Sigmoid colon (tissue), 4 donors: Measurements from ENCODE around the gene KLHL22.
A peak's percentile ranks its signal among the peaks of the same experiment; 100 is the strongest.

ENCODE experiments used
- CTCF ChIP-seq, 4 experiments: fragments of 450-650 bp in 3 of 4; fragments of 200-600 bp in 1 of 4; IDR thresholded peaks; one replicate each; pipeline ENCODE4 v1.5.1; 2016 to 2019; ENCODE audit warnings: antibody characterized with exemption in 4 of 4, mild to moderate bottlenecking in 3 of 4, moderate library complexity in 2 of 4
- EP300 ChIP-seq, 4 donors: sonication (generic); formaldehyde crosslinking; IDR thresholded peaks; one replicate each; pipeline ENCODE4 v1.6.1; 2017; ENCODE audit warnings: antibody characterized with exemption in 4 of 4
- POLR2A ChIP-seq, 2 donors: fragments of 450-650 bp; IDR thresholded peaks; one replicate each; pipeline ENCODE4 v1.6.1; 2016; ENCODE audit warnings: antibody characterized with exemption in 2 of 2, mild to moderate bottlenecking in 2 of 2, moderate library complexity in 2 of 2

- TF ChIP-seq CTCF (IDR thresholded peaks at IDR 0.05) (peak in 1 of 4 experiments; percentile 10), POLR2A (IDR thresholded peaks at IDR 0.05) (peak in 1 of 2 donors; percentile 46), EP300 (IDR thresholded peaks at IDR 0.05) (no peak)
Measured at GRCh38 chr22:20393705-20394476, 101.7 kb downstream of the KLHL22 start, which contains the start of gene ZNF74.
